Choroid plexus epithelial cell (primary cell): ENCODE measurements around the gene PCSK7.

Source experiments
- DNase-seq: peaks from one replicate; pipeline ENCODE4 v3.0.0-alpha.2; 2010; ENCODE audit warnings: low read depth
- H3K4me3 ChIP-seq: 2 replicates; pipeline ENCODE4 v1.5.1; 2011; ENCODE audit warnings: low read depth, mild to moderate bottlenecking, control low read depth, low read length, moderate library complexity
- TF ChIP-seq, protein P1 (sequence below): conservative IDR thresholded peaks from 2 replicates; pipeline ENCODE4 v1.5.1; 2011; ENCODE audit warnings: low read depth, mild to moderate bottlenecking, control low read depth, inconsistent platforms, low read length, moderate library complexity

The PCSK7 gene

GRCh38 chr11:117225553-117226170, 6.2 kb downstream of the PCSK7 start:
- TF ChIP-seq, protein P1, sequence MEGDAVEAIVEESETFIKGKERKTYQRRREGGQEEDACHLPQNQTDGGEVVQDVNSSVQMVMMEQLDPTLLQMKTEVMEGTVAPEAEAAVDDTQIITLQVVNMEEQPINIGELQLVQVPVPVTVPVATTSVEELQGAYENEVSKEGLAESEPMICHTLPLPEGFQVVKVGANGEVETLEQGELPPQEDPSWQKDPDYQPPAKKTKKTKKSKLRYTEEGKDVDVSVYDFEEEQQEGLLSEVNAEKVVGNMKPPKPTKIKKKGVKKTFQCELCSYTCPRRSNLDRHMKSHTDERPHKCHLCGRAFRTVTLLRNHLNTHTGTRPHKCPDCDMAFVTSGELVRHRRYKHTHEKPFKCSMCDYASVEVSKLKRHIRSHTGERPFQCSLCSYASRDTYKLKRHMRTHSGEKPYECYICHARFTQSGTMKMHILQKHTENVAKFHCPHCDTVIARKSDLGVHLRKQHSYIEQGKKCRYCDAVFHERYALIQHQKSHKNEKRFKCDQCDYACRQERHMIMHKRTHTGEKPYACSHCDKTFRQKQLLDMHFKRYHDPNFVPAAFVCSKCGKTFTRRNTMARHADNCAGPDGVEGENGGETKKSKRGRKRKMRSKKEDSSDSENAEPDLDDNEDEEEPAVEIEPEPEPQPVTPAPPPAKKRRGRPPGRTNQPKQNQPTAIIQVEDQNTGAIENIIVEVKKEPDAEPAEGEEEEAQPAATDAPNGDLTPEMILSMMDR, result no peak
- H3K4me3 ChIP-seq, result no peak overlapping the region
- no peak for DNase-seq

- TF ChIP-seq, protein P1, result no peak
- DNase-seq, result no peak
Measured at GRCh38 chr11:117223741-117224689, 7.9 kb downstream of the PCSK7 start.

DNA sequence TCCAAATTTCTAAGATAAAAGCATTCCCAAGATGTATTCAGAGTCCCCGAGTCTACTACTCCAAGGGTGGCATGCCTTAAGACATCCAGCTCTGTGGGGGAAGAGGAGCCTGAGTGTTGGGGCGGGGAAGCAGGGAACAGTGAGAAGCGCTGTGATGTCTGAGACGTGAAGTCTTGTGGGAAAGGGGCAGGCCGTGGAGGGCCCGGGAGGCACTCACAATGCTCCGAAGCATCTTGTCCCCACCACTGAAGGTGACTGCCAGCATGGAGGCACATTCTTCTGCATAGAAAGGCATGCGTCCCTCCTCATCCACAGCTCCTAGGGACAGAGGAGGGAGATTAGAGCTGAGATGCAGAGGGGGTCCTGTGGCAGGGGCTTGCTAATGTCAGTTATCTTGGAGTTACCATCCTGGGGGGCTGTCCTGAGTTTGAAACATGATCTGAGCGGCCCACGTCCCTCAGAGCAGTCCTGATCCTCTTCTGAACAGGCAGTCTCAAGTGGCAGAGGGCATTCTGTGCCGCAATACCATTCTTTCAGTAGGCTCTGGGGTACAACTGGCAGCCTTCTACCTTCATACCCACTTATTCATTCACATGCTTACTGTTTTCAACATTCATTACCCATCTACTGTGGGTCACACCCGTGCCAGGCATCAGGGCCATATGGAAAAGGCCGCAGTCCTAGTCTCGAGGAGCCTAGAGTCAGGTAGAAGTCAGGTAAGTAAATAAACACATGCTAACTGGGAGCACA, 8.7 kb downstream of the PCSK7 start:
- TF ChIP-seq, protein P1, result no peak

More at GRCh38 chr11:117223741-117224689, 7.9 kb downstream of the PCSK7 start:
- no peak overlapping the region for H3K4me3 ChIP-seq

DNA sequence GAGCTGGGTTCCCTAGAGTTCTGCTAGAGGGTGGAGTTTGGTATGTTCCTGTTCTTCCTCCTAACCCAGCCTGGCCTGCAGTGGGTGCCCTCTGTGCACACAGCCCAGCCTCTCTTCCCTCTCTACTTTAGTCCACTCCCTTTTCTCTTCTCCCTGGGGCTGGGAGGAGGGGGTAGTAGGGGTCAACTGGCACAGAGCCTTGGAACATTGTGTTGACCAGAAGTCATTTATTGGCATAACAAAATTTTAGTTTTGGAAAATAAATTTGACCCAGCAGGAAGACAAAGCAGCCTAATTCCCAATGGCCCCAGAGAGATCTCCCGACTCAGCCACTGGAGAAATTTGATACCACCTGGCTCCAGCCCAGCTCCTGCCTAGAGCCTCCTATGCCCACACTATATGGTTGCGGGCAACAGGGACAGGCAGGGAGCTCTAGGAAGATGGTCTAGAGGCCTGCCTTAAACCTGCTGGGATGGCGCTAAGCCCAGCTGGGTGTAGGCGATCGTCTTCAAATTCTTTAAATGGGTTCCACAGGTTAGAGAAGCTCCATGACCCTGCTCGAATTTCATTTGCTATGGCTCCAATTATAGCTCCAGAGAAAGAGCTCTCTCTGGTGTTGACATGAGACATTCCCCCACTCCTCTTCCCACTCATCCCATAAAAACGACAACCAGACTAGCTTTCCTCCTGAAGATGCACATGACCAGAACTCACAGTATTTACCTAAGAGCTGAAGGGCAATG, 9.9 kb downstream of the PCSK7 start:
- TF ChIP-seq, protein P1, result peak; percentile 16
- DNase-seq, result peak; percentile 62

More for the DNA sequence above, 8.7 kb downstream of the PCSK7 start:
- no peak overlapping the region for H3K4me3 ChIP-seq
- DNase-seq, result no peak

GRCh38 chr11:117220999-117221774, 10.7 kb downstream of the PCSK7 start:
- TF ChIP-seq, protein P1, result no peak
- DNase-seq, result no peak
- no peak overlapping the region for H3K4me3 ChIP-seq

More for the DNA sequence above, 9.9 kb downstream of the PCSK7 start:
- H3K4me3 ChIP-seq, result no peak overlapping the region
